Thoracic aorta (tissue), 2 donors: ENCODE data around the gene MYCBP2. TPM values are rescaled to one million over a fixed set of nuclear protein-coding genes. Genes with fewer than 3 reads are reported as not detected.

Experiments used
- ATAC-seq: fragments of 150-250 bp; one replicate; pipeline ENCODE4 v1.8.0; 2017; ENCODE audit warnings: low read depth; ENCODE audit not compliant: insufficient number of reproducible peaks, low FRiP score
- DNase-seq: peaks from one replicate; pipeline ENCODE4 v3.0.0-alpha.2; 2020; ENCODE audit warnings: low spot score
- H3K27ac ChIP-seq, 2 donors: fragments of 200-600 bp; sonication (generic); 1 replicate in 1 of 2; 2 replicates in 1 of 2; pipeline ENCODE4 v1.5.1; 2016; ENCODE audit warnings: mild to moderate bottlenecking in 2 of 2, moderate library complexity in 2 of 2
- H3K27me3 ChIP-seq: fragments of 200-600 bp; sonication (generic); replicated peaks from 2 replicates; pipeline ENCODE4 v1.6.0; 2016; ENCODE audit warnings: mild to moderate bottlenecking; ENCODE audit not compliant: insufficient read depth
- H3K36me3 ChIP-seq: fragments of 200-600 bp; sonication (generic); one replicate; pipeline ENCODE4 v1.5.1; 2016
- H3K4me1 ChIP-seq, 2 donors: fragments of 200-600 bp; sonication (generic); 1 replicate in 1 of 2; 2 replicates in 1 of 2; pipeline versions ENCODE4 v1.5.1 to v1.6.0; 2016; ENCODE audit warnings: low read depth in 2 of 2, mild to moderate bottlenecking in 1 of 2; ENCODE audit not compliant: control insufficient read depth in 1 of 2
- H3K4me3 ChIP-seq: fragments of 200-600 bp; sonication (generic); 2 replicates; pipeline ENCODE4 v1.5.1; 2016; ENCODE audit warnings: mild to moderate bottlenecking
- H3K9me3 ChIP-seq: fragments of 200-600 bp; sonication (generic); 2 replicates; pipeline ENCODE4 v1.5.1; 2016
- CTCF ChIP-seq: fragments of 200-600 bp; sonication (generic); IDR thresholded peaks from one replicate; pipeline ENCODE4 v1.5.1; 2019; ENCODE audit warnings: antibody characterized with exemption
- total RNA-seq, 2 donors: library from RNA; depleted of rRNA; stranded (reverse); fragments of >200 nt; gene quantifications; one replicate each; pipeline versions ENCODE4 v1.1.0 to v1.2.3, GENCODE V29; 2016

MYCBP2 gene
- total RNA-seq, 2 donors from 2014 or later = 135 to 139 TPM

- Histone ChIP-seq H3K9me3 (no peaks in the 10 kb centered on the region), H3K27me3 (no peaks in the 10 kb centered on the region), H3K27ac (no peak overlapping the region), H3K4me3 (no peak overlapping the region), H3K36me3 (peaks cover 22% of the 10 kb centered on the region), H3K4me1 (peaks cover 9 to 50% of the 10 kb centered on the region in 2 donors)
- DNase-seq (no peak), ATAC-seq (no peak)
- TF ChIP-seq CTCF = no peak
Observed at GRCh38 chr13:77001540-77001939, 325.4 kb downstream of the MYCBP2 start.

- Histone ChIP-seq H3K36me3 (peaks cover 22% of the 10 kb centered on the region), H3K27me3 (no peaks in the 10 kb centered on the region), H3K9me3 (no peaks in the 10 kb centered on the region), H3K4me1 (peaks cover 9 to 42% of the 10 kb centered on the region in 2 donors), H3K4me3 (no peak overlapping the region), H3K27ac (peak overlapping the region in 1 of 2 donors; percentile 16)
- DNase-seq (no peak), ATAC-seq (no peak)
- TF ChIP-seq CTCF = no peak
Observed at GRCh38 chr13:77000475-77000874, 326.4 kb downstream of the MYCBP2 start.

Other genes with a start within 250 kb of the MYCBP2 start
- under 1 TPM in 1 of 2 donors, not detected in 1; 0.54 TPM for gene SCEL, start 208.6 kb upstream of the MYCBP2 start, total RNA-seq